K562 (cell line): ENCODE data around the gene TEKT4. TPM values are rescaled to one million over a fixed set of nuclear protein-coding genes. Genes with fewer than 3 reads are reported as not detected.

Source experiments
- CCAR2 ChIP-seq: fragments of 200-400 bp; formaldehyde crosslinking; IDR thresholded peaks from 2 replicates; pipeline ENCODE4 v1.6.1; 2017; ENCODE audit warnings: mild to moderate bottlenecking, low read depth, low read length
- ETS2 ChIP-seq: IDR thresholded peaks from 2 replicates; pipeline ENCODE4 v1.6.1; 2016; ENCODE audit warnings: borderline replicate concordance, missing genetic modification characterization, mild to moderate bottlenecking, moderate library complexity, missing compliant biosample characterization; ENCODE audit not compliant: poor library complexity, severe bottlenecking
- polyA plus RNA-seq, 8 experiments: library from polyadenylated mRNA; depleted of rRNA in 4 of 8; stranded (reverse) in 5 of 8; unstranded in 3 of 8; fragments of >200 nt; fragmentation: Nextera tagmentation in 2 of 8; fragmentation: Illumina TruSeq in 1 of 8; extraction: Ambion mirVana in 2 of 8; extraction: Trizol in 1 of 8; gene quantifications; 2 replicates each; pipeline versions ENCODE4 v1.2.1 to v1.2.3, GENCODE V29; 2011 to 2014; ENCODE audit warnings: inconsistent platforms in 1 of 8, missing spikeins in 1 of 8
- total RNA-seq, 7 experiments: library from RNA; depleted of rRNA in 6 of 7; stranded (reverse); fragments of >200 nt in 6 of 7; fragmentation: Illumina TruSeq in 2 of 7; extraction: Trizol in 2 of 7; gene quantifications; 2 replicates each; pipeline versions ENCODE4 v1.2.1 to v1.2.3, GENCODE V29; 2011 to 2021; ENCODE audit warnings: low replicate concordance in 1 of 7
- TF ChIP-seq, protein P1 (sequence below): IDR thresholded peaks from 2 replicates; pipeline ENCODE4 v1.6.1; 2011; ENCODE audit warnings: borderline replicate concordance, low read depth, mild to moderate bottlenecking, moderate library complexity, low read length; ENCODE audit not compliant: insufficient read depth, poor library complexity, severe bottlenecking
- TF ChIP-seq, protein P2 (sequence below): sonication (generic); IDR thresholded peaks from 2 replicates; pipeline ENCODE4 v1.6.1; 2016

The TEKT4 gene
- total and polyA plus RNA-seq, 9 of the 15 experiments (the other 6 are each of a cell fraction or from before 2014, with no cell fraction given): 0.04 to 0.51 (median 0.10) TPM; not detected in 6

- TF ChIP-seq CCAR2 (no peak), ETS2 (tag) (no peak)
- TF ChIP-seq, protein P1, sequence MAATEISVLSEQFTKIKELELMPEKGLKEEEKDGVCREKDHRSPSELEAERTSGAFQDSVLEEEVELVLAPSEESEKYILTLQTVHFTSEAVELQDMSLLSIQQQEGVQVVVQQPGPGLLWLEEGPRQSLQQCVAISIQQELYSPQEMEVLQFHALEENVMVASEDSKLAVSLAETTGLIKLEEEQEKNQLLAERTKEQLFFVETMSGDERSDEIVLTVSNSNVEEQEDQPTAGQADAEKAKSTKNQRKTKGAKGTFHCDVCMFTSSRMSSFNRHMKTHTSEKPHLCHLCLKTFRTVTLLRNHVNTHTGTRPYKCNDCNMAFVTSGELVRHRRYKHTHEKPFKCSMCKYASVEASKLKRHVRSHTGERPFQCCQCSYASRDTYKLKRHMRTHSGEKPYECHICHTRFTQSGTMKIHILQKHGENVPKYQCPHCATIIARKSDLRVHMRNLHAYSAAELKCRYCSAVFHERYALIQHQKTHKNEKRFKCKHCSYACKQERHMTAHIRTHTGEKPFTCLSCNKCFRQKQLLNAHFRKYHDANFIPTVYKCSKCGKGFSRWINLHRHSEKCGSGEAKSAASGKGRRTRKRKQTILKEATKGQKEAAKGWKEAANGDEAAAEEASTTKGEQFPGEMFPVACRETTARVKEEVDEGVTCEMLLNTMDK: no peak
- TF ChIP-seq, protein P2, sequence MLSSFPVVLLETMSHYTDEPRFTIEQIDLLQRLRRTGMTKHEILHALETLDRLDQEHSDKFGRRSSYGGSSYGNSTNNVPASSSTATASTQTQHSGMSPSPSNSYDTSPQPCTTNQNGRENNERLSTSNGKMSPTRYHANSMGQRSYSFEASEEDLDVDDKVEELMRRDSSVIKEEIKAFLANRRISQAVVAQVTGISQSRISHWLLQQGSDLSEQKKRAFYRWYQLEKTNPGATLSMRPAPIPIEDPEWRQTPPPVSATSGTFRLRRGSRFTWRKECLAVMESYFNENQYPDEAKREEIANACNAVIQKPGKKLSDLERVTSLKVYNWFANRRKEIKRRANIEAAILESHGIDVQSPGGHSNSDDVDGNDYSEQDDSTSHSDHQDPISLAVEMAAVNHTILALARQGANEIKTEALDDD: no peak
- TF ChIP-seq, all 486 proteins: peak for 0
Observed at GRCh38 chr2:94869552-94870439, 1.4 kb upstream of the TEKT4 start (continued).
